ENCODE results near the gene ZNF608.

Gene ZNF608

DNA sequence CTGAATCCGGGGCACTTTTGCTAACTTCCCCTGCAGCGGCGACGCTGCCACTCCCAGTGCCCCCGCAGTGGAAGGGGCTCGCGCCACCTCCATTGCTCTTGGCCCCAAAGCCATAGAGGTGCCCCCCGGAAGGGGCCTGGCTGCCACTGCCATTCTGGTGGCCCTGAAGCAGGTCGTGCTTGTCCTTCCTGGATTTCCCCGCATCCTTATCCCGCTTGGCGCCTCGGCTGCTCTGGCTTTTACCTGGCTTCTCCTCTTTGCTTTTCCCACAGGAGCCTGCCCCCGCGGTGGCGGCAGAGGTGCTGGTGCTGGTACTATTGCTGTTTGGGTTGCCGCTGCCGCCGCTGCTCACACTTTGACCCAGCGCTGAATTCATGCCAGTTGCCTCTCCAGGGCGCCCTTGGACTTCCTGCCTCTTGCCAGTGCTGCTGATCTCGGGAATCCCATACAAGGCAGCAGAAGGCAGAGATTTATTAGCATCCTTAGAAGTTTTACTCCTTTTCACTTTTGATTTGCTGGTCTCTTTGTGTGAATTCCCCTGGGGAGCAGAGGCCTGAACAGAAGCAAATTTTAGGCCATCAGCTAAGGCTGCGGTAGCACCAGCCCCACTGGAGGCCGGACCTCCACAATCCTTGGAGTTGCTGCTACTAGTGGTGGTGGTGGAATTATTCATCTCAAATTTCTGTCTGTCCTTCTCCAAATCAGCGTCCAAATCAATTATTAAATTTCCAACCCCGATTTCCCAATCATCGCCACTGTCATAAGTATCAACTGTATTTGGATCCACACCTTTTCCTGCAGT, 2.1 kb downstream of the ZNF608 start:
- no peak overlapping the region for H3K27ac Mint-ChIP-seq
- no peak for DNase-seq (ENCODE audit: low spot score in 2 of 2)
- peaks cover 3% of the 10 kb centered on the region for H3K9me3 Mint-ChIP-seq
- no peaks in the 10 kb centered on the region for H3K36me3 Mint-ChIP-seq
- H3K4me3 Mint-ChIP-seq, result no peak overlapping the region
- no peak for ATAC-seq
- H3K4me1 Mint-ChIP-seq, result no peaks in the 10 kb centered on the region

- H3K27ac Mint-ChIP-seq, result no peak overlapping the region
- no peaks in the 10 kb centered on the region for H3K36me3 Mint-ChIP-seq
- H3K9me3 Mint-ChIP-seq, result peaks cover 3% of the 10 kb centered on the region
- no peak overlapping the region for H3K4me3 Mint-ChIP-seq
- DNase-seq (ENCODE audit: low spot score in 2 of 2) (no peak), ATAC-seq (no peak)
- H3K4me1 Mint-ChIP-seq, result no peaks in the 10 kb centered on the region
Measured at GRCh38 chr5:124743602-124744169, 2.8 kb downstream of the ZNF608 start.

GRCh38 chr5:124742983-124743601, 3.3 kb downstream of the ZNF608 start:
- no peaks in the 10 kb centered on the region for H3K4me1 Mint-ChIP-seq
- H3K9me3 Mint-ChIP-seq, result peaks cover 3% of the 10 kb centered on the region
- H3K36me3 Mint-ChIP-seq, result no peaks in the 10 kb centered on the region
- ATAC-seq (no peak), DNase-seq (ENCODE audit: low spot score in 2 of 2) (no peak)
- H3K27ac Mint-ChIP-seq, result no peak overlapping the region
- no peak overlapping the region for H3K4me3 Mint-ChIP-seq

DNA sequence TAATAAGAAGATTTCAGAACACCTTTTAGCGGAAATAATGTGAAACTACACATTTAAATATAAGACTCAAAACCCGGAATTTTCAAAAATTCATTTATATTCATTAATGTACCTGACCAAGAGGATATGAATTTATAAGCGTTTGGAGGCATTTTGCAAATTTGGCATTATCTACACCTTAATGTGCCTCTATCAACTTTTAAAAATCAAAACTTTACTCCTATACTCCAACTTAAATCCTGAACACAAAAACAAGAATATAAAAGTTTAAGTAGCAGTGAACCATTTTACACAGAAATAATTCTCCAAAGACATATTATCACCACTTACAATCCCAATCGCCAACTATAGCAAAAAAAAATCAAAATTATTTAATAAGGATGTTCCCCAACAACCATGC, 3.9 kb downstream of the ZNF608 start:
- Mint-ChIP-seq H3K4me1 (no peaks in the 10 kb centered on the region), H3K27ac (no peak overlapping the region), H3K36me3 (no peaks in the 10 kb centered on the region), H3K4me3 (no peak overlapping the region), H3K9me3 (peaks cover 3% of the 10 kb centered on the region)
- ATAC-seq (no peak), DNase-seq (ENCODE audit: low spot score in 2 of 2) (no peak)

DNA sequence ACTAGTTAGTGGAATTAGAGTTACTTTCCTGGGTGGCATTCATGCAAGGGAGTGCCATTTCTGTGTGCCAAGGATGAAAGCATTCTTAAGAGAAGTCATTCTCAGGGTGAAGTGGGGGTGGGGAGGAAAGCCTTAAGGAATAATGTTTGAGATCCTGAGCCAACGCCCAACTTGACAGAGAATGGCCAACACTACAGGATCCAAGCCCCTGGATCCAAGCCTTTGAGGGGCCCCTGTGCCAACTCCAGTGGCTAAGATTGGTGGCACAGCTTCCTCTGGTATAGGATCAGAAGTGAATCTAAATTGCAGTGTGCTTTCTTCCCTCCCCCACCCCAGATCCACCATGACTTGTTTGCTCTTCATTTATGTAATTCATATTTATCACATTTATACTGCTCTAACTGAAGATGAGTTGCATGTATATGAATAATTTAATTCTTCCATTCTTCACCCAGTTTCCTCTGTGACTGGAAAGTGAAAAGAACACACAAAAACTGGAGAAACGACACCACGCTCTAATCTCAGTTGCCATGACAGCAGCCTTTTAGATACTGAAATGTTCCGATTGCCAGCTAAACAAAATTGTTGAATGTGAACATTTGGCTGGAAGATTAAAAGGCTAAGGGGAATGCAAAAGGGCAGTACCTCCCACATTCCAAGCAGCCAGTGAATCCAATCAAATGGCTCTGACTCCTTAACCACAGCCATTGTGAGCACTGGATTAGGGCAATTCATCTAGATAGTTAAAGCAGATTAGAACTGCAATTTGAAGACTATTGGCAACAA, 4.5 kb downstream of the ZNF608 start:
- H3K27ac Mint-ChIP-seq, result no peak overlapping the region
- no peak for DNase-seq (ENCODE audit: low spot score in 2 of 2)

GRCh38 chr5:124740991-124741583, 5.4 kb downstream of the ZNF608 start:
- Mint-ChIP-seq H3K9me3 (peaks cover 1% of the 10 kb centered on the region), H3K4me3 (no peak overlapping the region), H3K36me3 (no peaks in the 10 kb centered on the region), H3K4me1 (no peaks in the 10 kb centered on the region), H3K27ac (no peak overlapping the region)
- no peak for ATAC-seq
- no peak for DNase-seq (ENCODE audit: low spot score in 2 of 2)

More for the DNA sequence above, 4.5 kb downstream of the ZNF608 start:
- peaks cover 3% of the 10 kb centered on the region for H3K9me3 Mint-ChIP-seq
- no peaks in the 10 kb centered on the region for H3K4me1 Mint-ChIP-seq
- H3K36me3 Mint-ChIP-seq, result no peaks in the 10 kb centered on the region
- no peak for ATAC-seq
- H3K4me3 Mint-ChIP-seq, result no peak overlapping the region

GRCh38 chr5:124740071-124740470, 6.4 kb downstream of the ZNF608 start:
- DNase-seq (ENCODE audit: low spot score in 2 of 2) (no peak), ATAC-seq (no peak)
- no peaks in the 10 kb centered on the region for H3K36me3 Mint-ChIP-seq
- H3K4me3 Mint-ChIP-seq, result no peak overlapping the region
- no peaks in the 10 kb centered on the region for H3K4me1 Mint-ChIP-seq
- H3K9me3 Mint-ChIP-seq, result peaks cover under 1% of the 10 kb centered on the region
- no peak overlapping the region for H3K27ac Mint-ChIP-seq

- Mint-ChIP-seq H3K9me3 (peaks cover 4% of the 10 kb centered on the region), H3K27ac (no peak overlapping the region), H3K36me3 (no peaks in the 10 kb centered on the region), H3K4me1 (no peaks in the 10 kb centered on the region), H3K4me3 (no peak overlapping the region)
- no peak for DNase-seq (ENCODE audit: low spot score in 2 of 2)
- ATAC-seq, result no peak
Measured at GRCh38 chr5:124739634-124740025, 6.8 kb downstream of the ZNF608 start.

- ATAC-seq (no peak), DNase-seq (ENCODE audit: low spot score in 2 of 2) (no peak)
- H3K4me1 Mint-ChIP-seq, result no peaks in the 10 kb centered on the region
- no peak overlapping the region for H3K27ac Mint-ChIP-seq
- H3K9me3 Mint-ChIP-seq, result peaks cover 6% of the 10 kb centered on the region
- H3K4me3 Mint-ChIP-seq, result no peak overlapping the region
- H3K36me3 Mint-ChIP-seq, result no peaks in the 10 kb centered on the region
Measured at GRCh38 chr5:124738681-124739633, 7.5 kb downstream of the ZNF608 start.

DNA sequence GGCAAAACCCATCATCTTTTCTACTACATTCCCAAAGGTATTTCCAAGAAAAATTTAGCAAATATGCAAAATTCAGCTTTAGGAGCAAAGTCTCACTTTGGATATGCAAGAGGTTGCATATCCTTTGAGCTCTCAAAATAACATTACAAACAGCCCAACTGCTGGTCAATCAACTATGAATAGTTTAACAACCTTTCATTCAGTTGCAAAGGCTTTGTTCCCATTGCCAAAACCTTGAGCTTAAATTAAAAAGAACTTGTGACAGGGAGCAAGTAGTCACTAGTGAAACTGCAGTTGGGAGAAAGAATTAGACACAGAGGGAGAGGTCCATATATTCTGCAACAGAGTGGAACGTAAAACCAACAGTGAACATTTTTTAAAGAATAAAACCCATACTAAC, 8.8 kb downstream of the ZNF608 start:
- ATAC-seq (no peak), DNase-seq (ENCODE audit: low spot score in 2 of 2) (no peak)
- Mint-ChIP-seq H3K36me3 (no peaks in the 10 kb centered on the region), H3K27ac (no peak overlapping the region), H3K4me1 (no peaks in the 10 kb centered on the region), H3K4me3 (no peak overlapping the region), H3K9me3 (peaks cover 10% of the 10 kb centered on the region)

DNA sequence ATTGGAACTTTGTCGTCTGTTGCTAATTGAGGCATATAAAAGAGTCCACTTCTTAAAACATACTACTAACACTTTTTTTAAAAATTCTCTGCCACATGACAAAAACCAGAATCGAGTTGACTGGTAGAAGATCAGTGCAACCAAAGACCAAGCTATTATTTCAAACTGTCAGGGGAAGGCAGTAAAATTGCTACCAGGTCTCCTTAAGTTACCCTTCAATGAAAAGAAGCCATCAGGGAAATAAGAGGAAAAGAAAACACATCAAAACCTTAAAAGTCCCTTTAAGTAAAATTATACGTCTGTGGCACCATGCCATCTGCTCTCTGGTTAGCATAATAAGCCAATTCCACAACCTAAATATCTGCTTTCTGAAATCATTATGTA, 9.6 kb downstream of the ZNF608 start:
- ATAC-seq, result no peak
- no peaks in the 10 kb centered on the region for H3K36me3 Mint-ChIP-seq

GRCh38 chr5:124736082-124736804, 10.2 kb downstream of the ZNF608 start:
- H3K9me3 Mint-ChIP-seq, result peaks cover 10% of the 10 kb centered on the region
- no peak for DNase-seq (ENCODE audit: low spot score in 2 of 2)
- no peak for ATAC-seq
- H3K27ac Mint-ChIP-seq, result no peak overlapping the region
- no peaks in the 10 kb centered on the region for H3K36me3 Mint-ChIP-seq
- no peaks in the 10 kb centered on the region for H3K4me1 Mint-ChIP-seq
- H3K4me3 Mint-ChIP-seq, result no peak overlapping the region

More for the DNA sequence above, 9.6 kb downstream of the ZNF608 start:
- no peak overlapping the region for H3K27ac Mint-ChIP-seq
- H3K4me1 Mint-ChIP-seq, result no peaks in the 10 kb centered on the region
- H3K9me3 Mint-ChIP-seq, result peaks cover 10% of the 10 kb centered on the region
- no peak for DNase-seq (ENCODE audit: low spot score in 2 of 2)
- H3K4me3 Mint-ChIP-seq, result no peak overlapping the region

- H3K4me3 Mint-ChIP-seq, result no peak overlapping the region
- no peaks in the 10 kb centered on the region for H3K4me1 Mint-ChIP-seq
- ATAC-seq (no peak), DNase-seq (ENCODE audit: low spot score in 2 of 2) (no peak)
- no peak overlapping the region for H3K27ac Mint-ChIP-seq
- H3K9me3 Mint-ChIP-seq, result peaks cover 10% of the 10 kb centered on the region
- H3K36me3 Mint-ChIP-seq, result no peaks in the 10 kb centered on the region
Measured at GRCh38 chr5:124735169-124735858, 11.1 kb downstream of the ZNF608 start.
